Testis (tissue), 2 donors: ENCODE data around the gene RND1.
"Not testable (repeated sequence)": the region's sequence is repeated elsewhere in the genome, so short reads cannot be mapped to it uniquely, and the experiment has no call there.

Experiments used
- CTCF ChIP-seq, 3 experiments: fragments of 450-650 bp in 2 of 3; fragments of 200-600 bp in 1 of 3; sonication (generic) in 1 of 3; IDR thresholded peaks; one replicate each; pipeline ENCODE4 v1.5.1; 2016 to 2019; ENCODE audit warnings: antibody characterized with exemption in 3 of 3, mild to moderate bottlenecking in 2 of 3, moderate library complexity in 1 of 3
- POLR2A ChIP-seq: fragments of 450-650 bp; IDR thresholded peaks from one replicate; pipeline ENCODE4 v1.6.1; 2017; ENCODE audit warnings: antibody characterized with exemption, mild to moderate bottlenecking, moderate library complexity

GRCh38 chr12:48860236-48860635, 5.4 kb downstream of the RND1 start:
- TF ChIP-seq POLR2A; CTCF (IDR thresholded peaks at IDR 0.05): not testable (repeated sequence)
